Glutamatergic neuron (in vitro differentiated cells): ENCODE measurements around the gene APLP2. TPM values are rescaled to one million over a fixed set of nuclear protein-coding genes. Genes with fewer than 3 reads are reported as not detected.

ENCODE experiments used
- DNase-seq: peaks from one replicate; pipeline ENCODE4 v3.0.0; 2022
- H3K27ac Mint-ChIP-seq: one replicate; pipeline ENCODE4 v1.8.0; 2020; ENCODE audit warnings: mild to moderate bottlenecking, mixed read lengths, inconsistent platforms; ENCODE audit not compliant: unreplicated experiment
- H3K27me3 Mint-ChIP-seq: one replicate; pipeline ENCODE4 v1.8.0; 2020; ENCODE audit warnings: mild to moderate bottlenecking, moderate library complexity, mixed read lengths, inconsistent platforms; ENCODE audit not compliant: unreplicated experiment
- H3K36me3 Mint-ChIP-seq: one replicate; pipeline ENCODE4 v1.8.0; 2020; ENCODE audit warnings: mild to moderate bottlenecking, mixed read lengths, inconsistent platforms; ENCODE audit not compliant: unreplicated experiment
- H3K4me1 Mint-ChIP-seq: one replicate; pipeline ENCODE4 v1.8.0; 2020; ENCODE audit warnings: mild to moderate bottlenecking, low read depth, mixed read lengths, inconsistent platforms; ENCODE audit not compliant: unreplicated experiment
- H3K4me3 Mint-ChIP-seq: one replicate; pipeline ENCODE4 v1.8.0; 2020; ENCODE audit warnings: mild to moderate bottlenecking, mixed read lengths, inconsistent platforms; ENCODE audit not compliant: unreplicated experiment
- H3K9me3 Mint-ChIP-seq: one replicate; pipeline ENCODE4 v1.8.0; 2020; ENCODE audit warnings: mild to moderate bottlenecking, moderate library complexity, mixed read lengths, inconsistent platforms; ENCODE audit not compliant: unreplicated experiment
- CTCF ChIP-seq: fragments of 200-600 bp; sonication (generic); IDR thresholded peaks from one replicate; pipeline ENCODE4 v1.5.0; 2021; ENCODE audit not compliant: partially characterized antibody, unreplicated experiment
- total RNA-seq: library from RNA; stranded (reverse); fragmentation: NEBNext Ultra II Directional; extraction: Animal tissue kit (Norgen Biotek cat#: 25700); gene quantifications from one replicate; pipeline ENCODE4 v1.2.1, GENCODE V29; 2021; ENCODE audit not compliant: unreplicated experiment

The APLP2 gene
- total RNA-seq, 1 donor from 2014 or later: 183 TPM

DNA sequence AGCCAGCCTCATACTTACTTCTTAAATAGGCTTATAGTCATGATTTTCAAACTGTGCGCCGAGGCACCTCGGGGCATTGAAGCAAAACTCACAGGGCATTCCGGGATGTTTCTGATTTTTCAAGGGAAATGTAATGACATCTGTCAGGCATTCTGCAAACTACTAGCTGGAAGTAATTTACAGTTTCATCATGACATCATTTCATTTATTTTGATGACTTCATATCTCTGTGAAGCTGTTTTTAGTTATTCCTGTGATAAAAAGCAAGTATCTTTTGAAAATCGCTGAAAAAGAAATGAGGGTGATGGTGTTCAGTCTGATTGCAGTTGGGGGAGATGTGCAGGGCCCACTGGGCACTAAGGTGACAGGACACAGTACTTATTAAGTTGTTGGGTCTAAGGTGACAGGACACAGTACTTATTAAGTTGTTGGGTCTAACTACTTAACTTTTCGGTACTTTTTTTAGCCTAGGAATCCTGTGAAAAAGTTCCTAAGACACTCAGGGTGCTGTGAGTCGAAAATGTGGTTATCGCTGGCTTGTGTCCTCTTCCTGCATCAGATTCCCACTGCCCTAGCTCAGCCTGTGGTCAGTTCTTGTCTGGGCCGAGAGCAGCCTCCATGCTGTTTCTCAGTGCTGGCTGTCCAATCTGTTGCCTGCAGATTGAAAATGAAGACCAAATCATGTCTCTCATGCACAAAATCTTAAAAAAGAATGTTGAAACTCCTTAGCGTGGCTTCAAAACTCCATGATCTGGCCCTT, 42.6 kb downstream of the APLP2 start:
- Mint-ChIP-seq H3K9me3 (no peaks in the 10 kb centered on the region), H3K4me1 (peaks cover 3% of the 10 kb centered on the region), H3K36me3 (no peaks in the 10 kb centered on the region), H3K27me3 (peaks cover 3% of the 10 kb centered on the region), H3K4me3 (no peak overlapping the region), H3K27ac (no peak overlapping the region)
- DNase-seq: no peak
- no peak for TF ChIP-seq CTCF

DNA sequence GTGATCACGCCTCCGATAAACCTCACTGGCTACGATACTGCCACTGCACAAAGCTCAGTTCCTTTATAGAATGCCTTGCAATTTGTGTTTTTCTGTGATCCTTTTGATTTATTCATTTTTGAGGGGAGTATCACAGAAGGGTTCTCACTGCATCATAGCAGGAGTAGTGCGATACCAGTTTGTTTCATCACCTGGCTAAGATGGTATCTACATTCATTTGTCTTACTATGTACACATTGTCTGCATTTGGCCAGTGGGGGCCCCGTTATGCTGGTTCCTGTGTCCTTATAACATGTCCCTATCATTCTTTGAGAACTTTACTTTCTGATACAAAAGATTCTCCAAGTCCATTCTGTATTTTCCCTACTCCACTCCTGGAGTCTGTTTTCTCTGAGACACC, 44.6 kb downstream of the APLP2 start:
- Mint-ChIP-seq H3K36me3 (no peaks in the 10 kb centered on the region), H3K9me3 (no peaks in the 10 kb centered on the region), H3K4me3 (no peak overlapping the region), H3K27me3 (peaks cover 3% of the 10 kb centered on the region), H3K27ac (no peak overlapping the region), H3K4me1 (peaks cover 3% of the 10 kb centered on the region)
- no peak for TF ChIP-seq CTCF
- DNase-seq: no peak

- no peak for DNase-seq
- Mint-ChIP-seq H3K27me3 (peaks cover 3% of the 10 kb centered on the region), H3K27ac (no peak overlapping the region), H3K36me3 (no peaks in the 10 kb centered on the region), H3K4me3 (no peak overlapping the region), H3K4me1 (peaks cover 3% of the 10 kb centered on the region), H3K9me3 (no peaks in the 10 kb centered on the region)
- TF ChIP-seq CTCF: no peak
Observed at GRCh38 chr11:130114726-130115125, 45.0 kb downstream of the APLP2 start.

GRCh38 chr11:130115218-130115617, 45.5 kb downstream of the APLP2 start:
- Mint-ChIP-seq H3K4me1 (peaks cover 2% of the 10 kb centered on the region), H3K27me3 (peaks cover 2% of the 10 kb centered on the region), H3K9me3 (no peaks in the 10 kb centered on the region), H3K27ac (no peak overlapping the region), H3K36me3 (no peaks in the 10 kb centered on the region), H3K4me3 (no peak overlapping the region)
- DNase-seq: no peak
- no peak for TF ChIP-seq CTCF

GRCh38 chr11:130118165-130118564, 48.5 kb downstream of the APLP2 start:
- no peak for DNase-seq
- H3K9me3 Mint-ChIP-seq: no peaks in the 10 kb centered on the region
- H3K4me1 Mint-ChIP-seq: no peaks in the 10 kb centered on the region
- no peaks in the 10 kb centered on the region for H3K27me3 Mint-ChIP-seq
- no peaks in the 10 kb centered on the region for H3K36me3 Mint-ChIP-seq
- TF ChIP-seq CTCF: no peak
- H3K27ac Mint-ChIP-seq: no peak overlapping the region
- H3K4me3 Mint-ChIP-seq: no peak overlapping the region
